HepG2 (cell line): ENCODE data around the gene AKAIN1. TPM values are rescaled to one million over a fixed set of nuclear protein-coding genes. Genes with fewer than 3 reads are reported as not detected.

Experiments used
- ATAC-seq: fragments of 200-7000 bp; cut with Tn5 transposase; 3 replicates; pipeline ENCODE4 v1.9.1; 2020; ENCODE audit warnings: mild to moderate bottlenecking, moderate library complexity
- BruUV-seq: library from RNA; stranded (reverse); fragments of 400-500 nt; replicated peaks from 2 replicates; lab custom pipeline; 2021; lab: Mats Ljungman, UMichigan
- CTCF ChIA-PET: fragments of 300-600 bp; formaldehyde crosslinking; extraction: SDS; loops from one replicate; lab custom pipeline; 2021; ENCODE audit warnings: low total read pairs, inconsistent platforms, low intra/inter-chr PET ratio; lab: Yijun Ruan, JAX
- POLR2A ChIA-PET: fragments of 350-600 bp; sonication (Branson Sonifier 250); formaldehyde crosslinking; loops from one replicate; lab custom pipeline; 2020; ENCODE audit warnings: antibody characterized with exemption, inconsistent platforms; lab: Yijun Ruan, JAX
- DNase-seq: peaks from one replicate; pipeline ENCODE4 v3.0.0-alpha.2; 2015; ENCODE audit warnings: low spot score
- FAIRE-seq: peaks from 3 replicates; lab custom pipeline; 2011; peaks lifted over from hg19 to GRCh38; lab: Jason Lieb, UNC
- H2AFZ ChIP-seq: one replicate; pipeline ENCODE4 v1.6.1; 2011; ENCODE audit warnings: low read length, inconsistent platforms
- H3K27ac ChIP-seq: fragments of 300-600 bp; 3 replicates; pipeline ENCODE4 v1.8.0; 2011; ENCODE audit warnings: mixed run types, mild to moderate bottlenecking, mixed read lengths, low read length, inconsistent platforms; ENCODE audit not compliant: insufficient read depth; ENCODE audit errors: extremely low read length
- H3K27me3 ChIP-seq, 2 experiments: fragments of 200-600 bp in 1 of 2; 2 replicates in 1 of 2; 3 replicates in 1 of 2; pipeline versions ENCODE4 v1.6.0 to v1.8.0; 2011; ENCODE audit warnings: low read length in 2 of 2, mild to moderate bottlenecking in 2 of 2, moderate library complexity in 2 of 2, inconsistent platforms in 1 of 2; ENCODE audit not compliant: insufficient read depth in 2 of 2, control insufficient read depth in 1 of 2
- H3K36me3 ChIP-seq, 2 experiments: fragments of 200-600 bp in 1 of 2; replicated peaks in 1 of 2; 2 replicates in 1 of 2; 3 replicates in 1 of 2; pipeline versions ENCODE4 v1.5.1 to v1.8.0; 2011; ENCODE audit warnings: low read length in 2 of 2, inconsistent platforms in 1 of 2; ENCODE audit not compliant: insufficient read depth in 2 of 2, control insufficient read depth in 1 of 2
- H3K4me1 ChIP-seq: 2 replicates; pipeline ENCODE4 v1.5.1; 2012; ENCODE audit warnings: low read length, inconsistent platforms; ENCODE audit not compliant: insufficient read depth
- H3K4me2 ChIP-seq: 2 replicates; pipeline ENCODE4 v1.6.0; 2011; ENCODE audit warnings: low read depth, low read length, inconsistent platforms
- H3K4me3 ChIP-seq, 3 experiments: fragments of 200-600 bp in 1 of 3; sonication (generic), shearing (Covaris generic) in 1 of 3; replicated peaks in 1 of 3; 2 replicates each; pipeline ENCODE4 v1.5.1; 2011 to 2016; ENCODE audit warnings: low read length in 3 of 3, inconsistent platforms in 2 of 3, low read depth in 2 of 3, mild to moderate bottlenecking in 2 of 3, control low read depth in 1 of 3, mixed read lengths in 1 of 3; ENCODE audit not compliant: insufficient read depth in 1 of 3
- H3K79me2 ChIP-seq: one replicate; pipeline ENCODE4 v1.6.1; 2011; ENCODE audit warnings: low read length, inconsistent platforms; ENCODE audit not compliant: insufficient read depth
- H3K9ac ChIP-seq: 2 replicates; pipeline ENCODE4 v1.6.0; 2011; ENCODE audit warnings: mild to moderate bottlenecking, low read depth, low read length, inconsistent platforms; ENCODE audit not compliant: insufficient read depth
- H3K9me3 ChIP-seq: 2 replicates; pipeline ENCODE4 v1.5.1; 2012; ENCODE audit warnings: mild to moderate bottlenecking, low read length
- H4K20me1 ChIP-seq: 2 replicates; pipeline ENCODE4 v1.6.0; 2011; ENCODE audit warnings: inconsistent platforms, mild to moderate bottlenecking, low read length, moderate library complexity; ENCODE audit not compliant: insufficient read depth
- RFX3 ChIP-seq: IDR thresholded peaks from 2 replicates; pipeline ENCODE4 v1.6.1; 2016; ENCODE audit warnings: missing biosample characterization, missing genetic modification reagents
- TEF ChIP-seq: sonication (generic); formaldehyde crosslinking; IDR thresholded peaks from 2 replicates; pipeline ENCODE4 v1.5.0; 2020; ENCODE audit warnings: missing genetic modification reagents
- YY1 ChIP-seq: IDR thresholded peaks from 2 replicates; pipeline ENCODE4 v1.6.1; 2011; ENCODE audit warnings: low read length, low read depth, moderate library complexity, mild to moderate bottlenecking; ENCODE audit not compliant: insufficient read depth, insufficient replicate concordance
- ZBTB46 ChIP-seq: sonication (generic); formaldehyde crosslinking; IDR thresholded peaks from 2 replicates; pipeline ENCODE4 v1.4.0; 2020; ENCODE audit warnings: mild to moderate bottlenecking, missing genetic modification reagents, borderline replicate concordance
- ZC3H13 ChIP-seq: sonication (generic); formaldehyde crosslinking; IDR thresholded peaks from 2 replicates; pipeline ENCODE4 v1.8.1; 2023; ENCODE audit warnings: mild to moderate bottlenecking, missing genetic modification reagents, moderate library complexity
- ZFX ChIP-seq: sonication (generic); formaldehyde crosslinking; IDR thresholded peaks from 2 replicates; pipeline ENCODE4 v1.4.0; 2020; ENCODE audit warnings: mild to moderate bottlenecking, low read depth, missing genetic modification reagents, moderate library complexity
- ZFY ChIP-seq: sonication (generic); formaldehyde crosslinking; IDR thresholded peaks from 2 replicates; pipeline ENCODE4 v1.4.0; 2020; ENCODE audit warnings: missing genetic modification reagents
- ZNF552 ChIP-seq: sonication (generic); formaldehyde crosslinking; IDR thresholded peaks from 2 replicates; pipeline ENCODE4 v1.9.0; 2022; ENCODE audit warnings: missing genetic modification reagents, mild to moderate bottlenecking, borderline replicate concordance
- ZNF766 ChIP-seq: sonication (generic); formaldehyde crosslinking; IDR thresholded peaks from 2 replicates; pipeline ENCODE4 v1.5.0; 2020; ENCODE audit warnings: missing genetic modification reagents, borderline replicate concordance
- WGBS: methylation state at CpG from one replicate; pipeline ENCODE4 v1.1.6; 2017; ENCODE audit warnings: low lambda C conversion rate; 5-methylcytosine and 5-hydroxymethylcytosine counted together
- in situ Hi-C: cut with HindIII; loops from 2 replicates; pipeline ENCODE4 v1.10.0; 2017; ENCODE audit warnings: low pct_unique_long_range_greater_than_20kb; ENCODE audit not compliant: extremely low pct_ligation_motif_present
- intact Hi-C: fragments of 100-400 bp; cut with micrococcal nuclease; formaldehyde crosslinking; loops from one replicate; pipeline ENCODE4 v1.10.0; 2022; ENCODE audit not compliant: unreplicated experiment
- polyA plus RNA-seq, 8 experiments: library from polyadenylated mRNA; depleted of rRNA in 3 of 8; stranded (reverse) in 7 of 8; unstranded in 1 of 8; fragments of >200 nt; fragmentation: Illumina TruSeq in 4 of 8; extraction: Trizol in 4 of 8; gene quantifications; 2 replicates each; pipeline versions ENCODE4 v1.2.1 to v1.2.3, GENCODE V29; 2011 to 2016; ENCODE audit warnings: low read depth in 4 of 8, missing spikeins in 1 of 8, mixed read lengths in 1 of 8; ENCODE audit not compliant: insufficient read depth in 1 of 8
- total RNA-seq, 5 experiments: library from RNA; depleted of rRNA; stranded (reverse); fragments of >200 nt; fragmentation: Illumina TruSeq; extraction: Trizol; gene quantifications; 2 replicates each; pipeline ENCODE4 v1.2.3, GENCODE V29; 2016; ENCODE audit warnings: low read depth in 1 of 5

The AKAIN1 gene
- total and polyA plus RNA-seq, 2 of the 13 experiments (the other 11 are each of a cell fraction or from before 2014, with no cell fraction given): not detected

- no peak for TF ChIP-seq ZBTB46 (CRISPR knock-in tag)
Measured at GRCh38 chr18:5095239-5095638, 101.8 kb downstream of the AKAIN1 start (continued).

GRCh38 chr18:5093902-5094301 lies 103.2 kb downstream of the AKAIN1 start:
- no peaks in the 10 kb centered on the region for H4K20me1 ChIP-seq
- in situ Hi-C loops (no loop called here), intact Hi-C loops (no loop called here)
- H3K79me2 ChIP-seq: no peaks in the 10 kb centered on the region
- POLR2A ChIA-PET: no interaction called here
- H3K27ac ChIP-seq: no peak overlapping the region
- CTCF ChIA-PET: no interaction called here
- H2AFZ ChIP-seq: no peak overlapping the region
- WGBS: 4% methylated on average over 2 of the region's 2 CpGs
- FAIRE-seq: no peak
- H3K27me3 ChIP-seq: no peaks in the 10 kb centered on the region
- no peaks in the 10 kb centered on the region for H3K9me3 ChIP-seq
- no peak for TF ChIP-seq ZFX (CRISPR knock-in tag)
- TF ChIP-seq YY1: no peak
- no peak for TF ChIP-seq TEF (CRISPR knock-in tag)
- no peak for TF ChIP-seq ZNF766 (CRISPR knock-in tag)
- no peak for TF ChIP-seq ZFY (CRISPR knock-in tag)
- TF ChIP-seq RFX3: no peak
- TF ChIP-seq ZNF552 (CRISPR knock-in tag): no peak
- TF ChIP-seq ZC3H13 (CRISPR knock-in tag): no peak
- TF ChIP-seq, all 625 proteins: peak for 0
- BruUV-seq: no TSS peak
- no peaks in the 10 kb centered on the region for H3K4me1 ChIP-seq
- DNase-seq (no peak), ATAC-seq (no peak)
- no peak overlapping the region for H3K9ac ChIP-seq
- H3K4me2 ChIP-seq: no peak overlapping the region
- no peak overlapping the region for H3K4me3 ChIP-seq
- no peaks in the 10 kb centered on the region for H3K36me3 ChIP-seq

Other genes starting within 250 kb of the AKAIN1 start
- gene ZBTB14, start 98.5 kb upstream of the AKAIN1 start, total RNA-seq (2016; rRNA removed; fragmentation: Illumina TruSeq; extraction: Trizol): 14.4 and 15.9 TPM in 2 replicates
- gene ZBTB14, start 98.5 kb upstream of the AKAIN1 start, polyA plus RNA-seq (2011; rRNA removed): 5.5 and 8.0 TPM in 2 replicates